ENCODE results near the gene HNRNPA1.
"Not testable (repeated sequence)": the region's sequence is repeated elsewhere in the genome, so short reads cannot be mapped to it uniquely, and the experiment has no call there.

Gene HNRNPA1

GRCh38 chr12:54276368-54276767, 4.2 kb upstream of the HNRNPA1 start:
- DNase-seq (ENCODE audit: low read depth): no peak

DNA sequence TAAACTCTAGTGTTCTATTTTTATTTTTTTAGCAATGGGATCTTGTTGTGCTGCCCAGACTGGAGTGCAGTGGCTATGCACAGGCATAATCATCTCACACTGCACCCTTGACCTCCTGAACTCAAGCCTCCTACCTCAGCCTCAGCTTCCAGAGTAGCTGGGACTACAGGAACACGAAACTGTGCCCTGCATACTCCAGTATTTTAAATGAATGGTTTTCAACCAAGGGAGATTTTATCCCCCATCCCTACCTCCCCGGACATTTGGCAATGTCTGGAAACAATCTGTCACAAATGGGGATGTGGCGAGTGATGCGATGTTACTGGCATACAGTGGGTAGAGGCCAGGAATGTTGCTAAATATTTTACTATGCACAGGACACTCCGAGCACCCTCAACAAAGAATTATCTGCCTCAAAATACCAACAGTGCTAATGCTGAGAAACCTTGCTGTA, 2.7 kb upstream of the HNRNPA1 start:
- DNase-seq (ENCODE audit: low read depth): no peak

DNA sequence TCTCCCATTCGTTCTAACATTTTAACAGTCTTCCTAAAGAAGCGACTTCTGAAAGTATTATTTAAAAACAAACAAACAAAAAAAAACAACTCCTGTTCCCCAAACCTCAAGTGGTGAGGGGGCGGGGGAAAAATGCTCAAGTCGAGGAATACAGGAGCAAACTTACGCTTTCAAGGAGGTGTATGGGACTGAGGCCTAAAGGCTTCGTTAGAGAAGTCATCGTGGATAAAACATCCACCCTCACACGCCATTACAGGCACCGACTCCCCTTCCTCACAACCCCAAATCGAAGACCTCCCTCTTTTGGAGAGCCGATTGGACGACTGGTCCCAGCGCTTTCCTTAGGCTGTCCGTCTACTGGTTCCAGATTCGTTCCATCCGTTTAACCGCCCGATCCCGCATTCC, 1.3 kb upstream of the HNRNPA1 start:
- no peak for DNase-seq (ENCODE audit: low read depth)

- peak; percentile 100 for DNase-seq (ENCODE audit: low read depth)
Measured at GRCh38 chr12:54279632-54280467, 676 bp upstream of the HNRNPA1 start, which contains the start of gene CBX5. TSS of gene CBX5 (minus strand) at chr12:54280122. CDS start at chr12:54257650, 22,472 bp downstream.

- DNase-seq (ENCODE audit: low read depth): not testable (repeated sequence)
Measured at GRCh38 chr12:54281261-54281638, 724 bp downstream of the HNRNPA1 start.

GRCh38 chr12:54281694-54282093, 1.2 kb downstream of the HNRNPA1 start:
- not testable (repeated sequence) for DNase-seq (ENCODE audit: low read depth)

GRCh38 chr12:54282949-54283593, 2.5 kb downstream of the HNRNPA1 start:
- DNase-seq (ENCODE audit: low read depth): no peak

GRCh38 chr12:54284070-54284780, 3.7 kb downstream of the HNRNPA1 start:
- DNase-seq (ENCODE audit: low read depth): not testable (repeated sequence)

DNA sequence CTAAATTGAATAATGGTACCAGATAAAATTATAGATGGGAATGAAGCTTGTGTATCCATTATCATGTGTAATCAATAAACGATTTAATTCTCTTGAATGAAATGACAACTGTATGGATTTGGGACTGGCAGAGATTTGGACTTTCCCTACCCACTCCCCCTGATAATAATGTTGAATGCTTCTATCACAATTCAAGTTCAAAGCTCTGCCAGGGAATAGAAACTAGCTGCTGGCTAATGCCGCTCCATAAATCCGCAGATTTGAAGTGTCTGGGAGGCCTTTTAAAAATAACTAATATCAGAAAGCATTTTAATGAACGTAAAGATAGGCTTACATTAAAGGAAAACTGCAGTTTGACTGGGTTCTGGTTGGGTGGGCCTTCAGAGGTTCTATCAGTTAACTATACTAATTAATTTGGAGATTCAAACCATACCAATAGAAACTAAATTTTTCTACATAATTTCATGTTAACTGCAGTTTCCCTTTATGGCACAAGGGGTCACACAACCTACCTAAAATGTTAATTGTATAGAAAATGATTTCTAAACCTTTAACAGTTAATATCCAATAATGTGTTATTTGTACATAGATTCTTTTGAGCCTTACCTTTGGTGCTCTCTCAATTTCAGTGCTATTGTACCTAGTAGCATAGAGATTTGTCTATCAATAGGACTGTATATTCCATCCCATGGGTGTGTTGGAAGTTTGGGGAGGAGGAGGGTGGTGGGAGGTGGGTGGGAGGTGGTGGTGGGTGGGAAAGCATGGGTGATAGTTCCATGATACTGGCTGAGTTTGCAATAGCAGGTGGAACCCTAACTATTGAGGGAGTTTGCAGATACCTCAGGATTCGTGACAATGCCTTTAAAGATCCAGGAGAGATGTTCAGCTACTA, 4.9 kb downstream of the HNRNPA1 start:
- DNase-seq (ENCODE audit: low read depth): no peak

DNA sequence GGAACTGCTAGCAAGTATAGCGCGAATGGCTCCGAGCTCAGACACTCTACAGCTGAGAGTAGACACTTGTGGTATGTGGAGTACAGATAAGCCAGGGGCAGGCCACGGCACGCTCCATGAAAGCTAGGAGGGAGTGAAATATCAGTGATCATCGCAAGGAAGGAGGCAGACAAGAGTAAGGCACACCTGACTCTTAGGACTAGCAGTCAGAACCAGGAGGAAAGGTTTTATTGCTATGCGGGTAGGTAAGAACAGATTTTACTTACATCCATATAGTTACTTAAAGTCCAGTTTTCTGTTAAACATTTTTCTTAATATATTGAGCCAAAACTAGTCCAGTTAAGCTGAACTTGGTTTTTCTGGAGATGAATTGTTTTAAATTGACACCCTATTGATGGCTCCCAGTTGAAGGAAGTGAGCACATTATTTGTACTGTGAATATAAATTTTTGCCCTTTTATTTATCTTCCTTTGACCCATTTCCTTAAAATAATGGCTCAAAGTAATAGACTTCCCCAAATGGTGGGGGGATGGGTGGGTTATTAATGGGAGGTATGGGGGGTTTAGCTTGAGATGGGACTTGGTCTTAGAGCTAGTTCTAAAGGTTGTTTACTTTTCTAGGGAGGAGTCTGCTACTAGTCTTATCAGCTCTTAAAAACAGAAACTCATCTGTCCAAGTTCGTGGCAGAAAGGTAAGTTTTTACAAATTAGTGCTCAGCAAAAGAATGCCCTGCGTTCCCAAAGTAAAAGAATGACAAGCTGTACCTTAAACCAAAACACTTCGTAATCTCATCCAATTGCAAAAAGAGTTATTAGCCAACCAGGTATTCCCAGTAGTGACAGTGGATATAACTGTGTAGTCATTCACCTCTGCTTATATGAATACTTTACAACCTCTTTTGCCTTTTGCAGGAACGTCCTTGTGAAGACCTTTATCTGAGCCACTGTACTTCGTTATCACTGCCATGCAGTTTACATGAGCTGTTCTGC, 5.8 kb downstream of the HNRNPA1 start:
- no peak for DNase-seq (ENCODE audit: low read depth)

DNA sequence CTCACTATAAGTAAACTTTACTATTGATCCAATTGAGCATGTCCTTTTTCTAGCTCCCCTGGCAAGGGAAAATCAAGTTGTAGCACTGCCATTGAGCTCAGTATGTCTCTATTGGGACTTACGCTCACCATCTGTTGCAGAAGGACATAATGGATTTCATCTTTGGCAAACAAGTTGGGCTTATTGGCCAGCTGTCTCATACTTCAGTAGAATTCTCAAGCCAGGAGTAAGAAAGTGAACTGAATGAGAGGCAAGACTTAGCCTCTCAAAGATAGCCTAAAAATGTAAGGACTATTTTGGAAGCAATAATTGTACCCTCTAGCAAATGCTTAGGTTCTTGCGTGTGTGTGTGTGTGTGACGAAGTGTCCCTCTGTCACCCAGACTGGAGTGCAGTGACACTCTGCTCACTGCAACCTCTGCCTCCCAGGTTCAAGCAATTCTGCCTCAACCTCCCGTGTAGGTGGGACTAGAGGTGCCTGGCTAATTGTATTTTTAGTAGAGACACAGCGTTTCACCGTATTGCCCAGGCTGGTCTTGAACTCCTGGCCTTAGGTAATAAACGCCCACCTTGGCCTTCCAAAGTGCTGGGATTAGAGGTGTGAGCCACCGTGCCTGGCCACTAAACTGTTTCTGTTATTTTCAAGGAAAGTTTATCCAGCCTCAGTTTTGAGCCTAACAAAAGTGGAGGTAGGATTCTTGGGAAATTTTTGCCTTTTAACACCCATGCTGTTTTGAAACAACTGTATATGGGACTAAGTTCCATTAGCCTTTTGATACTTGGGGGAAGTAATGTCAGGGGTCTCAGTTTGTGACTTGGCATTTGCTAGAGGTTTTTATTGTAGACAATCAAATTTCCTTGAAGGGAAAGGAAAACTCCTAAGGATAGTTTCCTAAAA, 7.0 kb downstream of the HNRNPA1 start:
- no peak for DNase-seq (ENCODE audit: low read depth)

DNA sequence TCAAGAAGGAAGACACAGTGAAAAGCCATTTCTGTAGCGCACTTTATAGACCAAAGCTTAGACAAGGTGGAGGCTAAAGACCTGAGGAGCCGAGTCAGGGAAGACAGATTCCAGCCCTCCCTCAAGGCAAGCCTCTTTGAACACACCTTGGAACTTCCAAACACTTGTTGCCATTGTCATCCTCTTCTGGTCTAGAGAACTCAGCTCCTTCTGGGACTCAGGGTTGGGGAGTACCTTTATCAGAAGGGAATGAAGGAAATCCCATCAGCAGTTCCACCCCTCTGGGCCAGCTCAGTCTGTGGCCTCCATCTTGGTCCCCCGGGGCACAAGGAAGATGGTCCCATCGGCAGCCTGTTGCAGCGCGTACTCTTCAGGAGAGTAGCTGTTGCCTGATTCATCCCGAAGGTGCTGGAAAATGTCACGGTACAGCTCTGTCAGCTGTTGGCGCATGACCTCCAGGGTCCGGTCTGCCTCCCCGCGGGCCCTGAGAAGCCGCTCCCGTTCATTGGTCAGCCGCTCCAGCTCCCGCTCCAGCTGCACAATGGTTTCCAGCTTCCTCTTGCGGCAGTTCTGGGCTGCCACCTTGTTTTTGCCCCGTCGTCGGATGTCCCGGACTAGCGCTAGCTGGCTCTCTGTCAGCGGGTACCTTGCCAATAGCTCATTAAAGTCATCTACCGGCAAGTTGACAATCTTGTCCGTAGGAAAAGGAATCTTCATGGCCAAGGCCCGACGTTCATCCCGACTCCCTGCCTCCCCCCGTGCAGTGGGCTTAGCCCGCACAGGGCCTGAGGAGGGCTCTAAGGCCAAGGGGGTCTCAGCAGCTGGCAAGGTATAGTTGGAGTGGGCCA, 11.8 kb downstream of the HNRNPA1 start:
- no peak for DNase-seq (ENCODE audit: low read depth)

DNA sequence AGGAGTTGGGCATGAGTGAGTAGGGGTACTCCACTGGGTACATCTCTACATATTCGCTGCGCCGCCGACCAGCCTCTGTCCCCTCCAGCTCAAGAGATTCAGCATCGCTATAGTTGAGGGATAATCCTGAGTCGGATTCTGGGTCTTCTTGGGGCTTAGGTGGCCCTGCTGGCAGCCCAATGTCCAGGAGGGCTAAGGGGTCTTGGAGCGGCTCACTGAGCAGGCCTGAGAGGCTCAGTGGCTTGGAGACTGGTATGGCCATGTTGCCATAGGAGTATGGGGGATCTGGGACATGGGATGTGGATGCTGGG, 12.4 kb downstream of the HNRNPA1 start:
- no peak for DNase-seq (ENCODE audit: low read depth)

GRCh38 chr12:54294152-54294952, 13.8 kb downstream of the HNRNPA1 start:
- no peak for DNase-seq (ENCODE audit: low read depth)

GRCh38 chr12:54294953-54295566, 14.5 kb downstream of the HNRNPA1 start:
- DNase-seq (ENCODE audit: low read depth): no peak

- DNase-seq (ENCODE audit: low read depth): no peak
Measured at GRCh38 chr12:54296393-54297099, 16.0 kb downstream of the HNRNPA1 start.

DNA sequence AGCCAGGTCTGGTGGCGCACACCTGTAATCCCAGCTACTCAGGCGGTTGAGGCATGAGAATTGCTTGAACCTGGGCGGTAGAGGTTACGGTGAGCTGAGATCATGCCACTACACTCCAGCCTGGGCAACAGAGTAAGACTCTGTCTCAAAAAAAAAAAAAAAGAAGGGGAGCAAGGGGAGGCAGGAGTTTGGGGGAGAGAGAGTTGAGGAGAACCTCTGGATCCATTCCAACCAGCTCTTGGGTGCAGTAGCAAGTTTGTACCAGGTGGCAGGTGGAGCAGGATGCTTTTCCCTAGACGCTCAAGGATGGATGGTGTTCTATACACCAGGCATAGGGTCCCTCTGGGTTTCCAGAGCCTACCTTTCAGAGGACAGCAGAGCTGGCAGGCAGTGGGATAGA, 18.4 kb downstream of the HNRNPA1 start:
- DNase-seq (ENCODE audit: low read depth): no peak
